ENCODE data around the gene MS4A6E.

DNA sequence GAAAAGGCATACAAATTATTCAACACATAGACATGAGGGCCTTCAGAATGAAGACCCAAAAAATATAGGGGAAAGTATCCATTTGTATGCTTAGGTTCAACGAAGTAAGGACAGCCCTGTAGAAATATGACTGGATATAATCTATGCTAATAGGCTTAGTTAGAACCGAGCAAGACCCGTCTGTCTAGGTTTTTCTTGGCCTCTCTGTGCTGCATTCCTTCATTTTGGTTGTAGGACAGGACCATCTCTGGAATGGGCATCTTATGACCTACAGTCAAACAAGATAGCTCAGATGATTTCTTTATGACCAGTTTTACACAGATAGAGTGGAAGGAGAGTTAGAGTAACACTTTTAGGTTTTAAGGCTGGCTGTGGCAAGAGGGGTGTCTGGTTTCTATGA lies 45.7 kb downstream of the MS4A6E start:
- no peak for TF ChIP-seq CTCF (IDR thresholded peaks at IDR 0.05)
- no peak for TF ChIP-seq POLR2A (IDR thresholded peaks at IDR 0.05)
